Panc1 (cell line): ENCODE results near the gene CFAP157.

Source experiments
- CTCF ChIP-seq: fragments of 450-650 bp; IDR thresholded peaks from 2 replicates; pipeline ENCODE4 v1.5.1; 2017; ENCODE audit warnings: mild to moderate bottlenecking
- POLR2AphosphoS5 ChIP-seq: IDR thresholded peaks from 2 replicates; pipeline ENCODE4 v1.6.1; 2012; ENCODE audit warnings: mild to moderate bottlenecking, low read depth, low read length, moderate library complexity
- SIN3A ChIP-seq: IDR thresholded peaks from 2 replicates; pipeline ENCODE4 v1.6.1; 2012; ENCODE audit warnings: low read depth, mild to moderate bottlenecking, low read length, moderate library complexity, borderline replicate concordance; ENCODE audit not compliant: insufficient read depth
- TCF7L2 ChIP-seq: IDR thresholded peaks from 2 replicates; pipeline ENCODE4 v1.6.1; 2011; ENCODE audit warnings: mild to moderate bottlenecking, low read depth, low read length, inconsistent platforms
- TF ChIP-seq, protein P1 (sequence below), 2 experiments: IDR thresholded peaks; 2 replicates each; pipeline ENCODE4 v1.6.1; 2011 to 2012; ENCODE audit warnings: low read depth in 2 of 2, control low read depth in 1 of 2, low read length in 1 of 2, mild to moderate bottlenecking in 1 of 2, moderate library complexity in 1 of 2; ENCODE audit not compliant: insufficient read depth in 1 of 2

DNA sequence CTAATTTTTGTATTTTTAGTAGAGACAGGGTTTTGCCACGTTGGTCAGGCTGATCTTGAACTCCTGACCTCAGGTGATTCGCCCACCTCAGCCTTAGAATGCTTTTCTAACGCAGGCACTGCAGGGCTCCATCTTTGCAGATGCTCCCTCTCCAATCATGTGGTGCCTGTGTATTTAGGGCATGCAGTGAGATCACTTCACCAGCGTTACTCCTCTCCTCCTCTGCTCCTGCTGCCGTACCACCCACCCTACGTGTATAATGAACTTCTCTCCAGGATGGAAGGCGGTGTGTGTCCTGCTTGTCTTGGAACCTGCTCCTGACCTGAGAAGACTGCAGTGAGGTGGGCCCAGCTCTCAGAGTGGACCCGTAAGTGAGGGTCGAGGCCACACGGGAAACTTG lies 13.6 kb upstream of the CFAP157 start:
- TF ChIP-seq POLR2AphosphoS5 (no peak), CTCF (no peak), SIN3A (no peak), TCF7L2 (no peak)
- TF ChIP-seq, protein P1, sequence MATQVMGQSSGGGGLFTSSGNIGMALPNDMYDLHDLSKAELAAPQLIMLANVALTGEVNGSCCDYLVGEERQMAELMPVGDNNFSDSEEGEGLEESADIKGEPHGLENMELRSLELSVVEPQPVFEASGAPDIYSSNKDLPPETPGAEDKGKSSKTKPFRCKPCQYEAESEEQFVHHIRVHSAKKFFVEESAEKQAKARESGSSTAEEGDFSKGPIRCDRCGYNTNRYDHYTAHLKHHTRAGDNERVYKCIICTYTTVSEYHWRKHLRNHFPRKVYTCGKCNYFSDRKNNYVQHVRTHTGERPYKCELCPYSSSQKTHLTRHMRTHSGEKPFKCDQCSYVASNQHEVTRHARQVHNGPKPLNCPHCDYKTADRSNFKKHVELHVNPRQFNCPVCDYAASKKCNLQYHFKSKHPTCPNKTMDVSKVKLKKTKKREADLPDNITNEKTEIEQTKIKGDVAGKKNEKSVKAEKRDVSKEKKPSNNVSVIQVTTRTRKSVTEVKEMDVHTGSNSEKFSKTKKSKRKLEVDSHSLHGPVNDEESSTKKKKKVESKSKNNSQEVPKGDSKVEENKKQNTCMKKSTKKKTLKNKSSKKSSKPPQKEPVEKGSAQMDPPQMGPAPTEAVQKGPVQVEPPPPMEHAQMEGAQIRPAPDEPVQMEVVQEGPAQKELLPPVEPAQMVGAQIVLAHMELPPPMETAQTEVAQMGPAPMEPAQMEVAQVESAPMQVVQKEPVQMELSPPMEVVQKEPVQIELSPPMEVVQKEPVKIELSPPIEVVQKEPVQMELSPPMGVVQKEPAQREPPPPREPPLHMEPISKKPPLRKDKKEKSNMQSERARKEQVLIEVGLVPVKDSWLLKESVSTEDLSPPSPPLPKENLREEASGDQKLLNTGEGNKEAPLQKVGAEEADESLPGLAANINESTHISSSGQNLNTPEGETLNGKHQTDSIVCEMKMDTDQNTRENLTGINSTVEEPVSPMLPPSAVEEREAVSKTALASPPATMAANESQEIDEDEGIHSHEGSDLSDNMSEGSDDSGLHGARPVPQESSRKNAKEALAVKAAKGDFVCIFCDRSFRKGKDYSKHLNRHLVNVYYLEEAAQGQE (IDR thresholded peaks at IDR 0.05; ENCODE audit: insufficient read depth in 1 of 2, low read depth in 2 of 2, low read length in 1 of 2): no peak
